ENCODE data around the gene SHB.

DNA sequence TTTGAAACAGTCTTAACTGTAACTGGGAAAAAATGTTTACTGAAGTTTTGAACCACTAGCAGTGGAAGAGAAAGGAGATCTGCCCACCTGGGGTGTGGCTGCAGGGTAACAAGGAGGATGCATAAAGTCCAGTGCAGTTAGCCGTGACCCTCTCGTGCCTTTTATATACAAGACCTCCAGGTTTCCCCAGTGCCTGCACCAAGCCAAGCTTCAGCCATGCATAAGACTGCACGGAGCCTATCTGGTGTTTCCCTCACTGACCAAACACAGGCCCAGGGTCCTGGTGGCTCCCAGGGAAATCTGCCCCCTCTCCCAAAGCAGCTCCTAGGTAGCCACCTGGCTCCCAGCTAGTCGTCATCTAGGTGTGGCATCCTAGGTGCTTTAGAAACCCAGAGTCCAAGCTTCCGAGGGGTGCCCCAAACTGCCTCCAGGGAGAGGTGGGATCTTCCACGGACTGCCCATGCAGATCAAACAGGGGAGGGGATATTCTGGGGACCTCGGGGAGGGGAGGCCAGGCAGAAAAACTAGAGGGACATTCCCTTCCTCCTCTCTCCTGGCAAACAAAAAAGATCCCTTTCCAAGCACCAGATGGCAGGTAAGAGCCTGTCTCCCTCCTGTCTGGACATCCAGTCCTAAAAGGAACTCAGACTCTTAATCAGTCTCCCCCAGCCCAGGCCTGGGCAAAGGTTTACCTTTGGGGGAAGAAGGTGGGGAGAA lies 2.7 kb downstream of the SHB start:
- TF ChIP-seq, protein P1, sequence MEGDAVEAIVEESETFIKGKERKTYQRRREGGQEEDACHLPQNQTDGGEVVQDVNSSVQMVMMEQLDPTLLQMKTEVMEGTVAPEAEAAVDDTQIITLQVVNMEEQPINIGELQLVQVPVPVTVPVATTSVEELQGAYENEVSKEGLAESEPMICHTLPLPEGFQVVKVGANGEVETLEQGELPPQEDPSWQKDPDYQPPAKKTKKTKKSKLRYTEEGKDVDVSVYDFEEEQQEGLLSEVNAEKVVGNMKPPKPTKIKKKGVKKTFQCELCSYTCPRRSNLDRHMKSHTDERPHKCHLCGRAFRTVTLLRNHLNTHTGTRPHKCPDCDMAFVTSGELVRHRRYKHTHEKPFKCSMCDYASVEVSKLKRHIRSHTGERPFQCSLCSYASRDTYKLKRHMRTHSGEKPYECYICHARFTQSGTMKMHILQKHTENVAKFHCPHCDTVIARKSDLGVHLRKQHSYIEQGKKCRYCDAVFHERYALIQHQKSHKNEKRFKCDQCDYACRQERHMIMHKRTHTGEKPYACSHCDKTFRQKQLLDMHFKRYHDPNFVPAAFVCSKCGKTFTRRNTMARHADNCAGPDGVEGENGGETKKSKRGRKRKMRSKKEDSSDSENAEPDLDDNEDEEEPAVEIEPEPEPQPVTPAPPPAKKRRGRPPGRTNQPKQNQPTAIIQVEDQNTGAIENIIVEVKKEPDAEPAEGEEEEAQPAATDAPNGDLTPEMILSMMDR (IDR thresholded peaks at IDR 0.05), result peak in 3 of 4 experiments; percentile 13 to 41 (median 26)
- TF ChIP-seq POLR2A (IDR thresholded peaks at IDR 0.05), result no peak

Measured in prostate gland (tissue), 2 donors.